GM12878 (cell line): ENCODE measurements around the gene USB1.

Experiments
- CHD4 ChIP-seq: fragments of 200-600 bp; sonication (generic); IDR thresholded peaks from 2 replicates; pipeline ENCODE4 v1.6.1; 2016; ENCODE audit warnings: mild to moderate bottlenecking
- NFYB ChIP-seq: IDR thresholded peaks from 2 replicates; pipeline ENCODE4 v1.6.1; 2011; ENCODE audit warnings: low read depth, mild to moderate bottlenecking, low read length, improper control_type of control experiment, moderate library complexity; ENCODE audit not compliant: insufficient read depth
- POLR2A ChIP-seq: IDR thresholded peaks from 2 replicates; pipeline ENCODE4 v1.6.1; 2011; ENCODE audit warnings: low read depth, mild to moderate bottlenecking, low read length
- ZBTB11 ChIP-seq: fragments of 450-650 bp; formaldehyde crosslinking; IDR thresholded peaks from 2 replicates; pipeline ENCODE4 v1.5.0; 2022; ENCODE audit warnings: mild to moderate bottlenecking, missing genetic modification characterization
- TF ChIP-seq, protein P1 (sequence below), 3 experiments: IDR thresholded peaks in 2 of 3; conservative IDR thresholded peaks in 1 of 3; 2 replicates each; pipeline ENCODE4 v1.5.1; 2011; ENCODE audit warnings: low read depth in 3 of 3, low read length in 3 of 3, mild to moderate bottlenecking in 3 of 3, control low read depth in 2 of 3, moderate library complexity in 2 of 3, inconsistent platforms in 1 of 3, mixed read lengths in 1 of 3; ENCODE audit not compliant: control insufficient read depth in 2 of 3, insufficient read depth in 1 of 3; ENCODE audit errors: extremely low read depth in 1 of 3
- TF ChIP-seq, protein P2 (sequence below): fragments of 450-650 bp; IDR thresholded peaks from 2 replicates; pipeline ENCODE4 v1.6.1; 2016; ENCODE audit warnings: mild to moderate bottlenecking, moderate library complexity, borderline replicate concordance

DNA sequence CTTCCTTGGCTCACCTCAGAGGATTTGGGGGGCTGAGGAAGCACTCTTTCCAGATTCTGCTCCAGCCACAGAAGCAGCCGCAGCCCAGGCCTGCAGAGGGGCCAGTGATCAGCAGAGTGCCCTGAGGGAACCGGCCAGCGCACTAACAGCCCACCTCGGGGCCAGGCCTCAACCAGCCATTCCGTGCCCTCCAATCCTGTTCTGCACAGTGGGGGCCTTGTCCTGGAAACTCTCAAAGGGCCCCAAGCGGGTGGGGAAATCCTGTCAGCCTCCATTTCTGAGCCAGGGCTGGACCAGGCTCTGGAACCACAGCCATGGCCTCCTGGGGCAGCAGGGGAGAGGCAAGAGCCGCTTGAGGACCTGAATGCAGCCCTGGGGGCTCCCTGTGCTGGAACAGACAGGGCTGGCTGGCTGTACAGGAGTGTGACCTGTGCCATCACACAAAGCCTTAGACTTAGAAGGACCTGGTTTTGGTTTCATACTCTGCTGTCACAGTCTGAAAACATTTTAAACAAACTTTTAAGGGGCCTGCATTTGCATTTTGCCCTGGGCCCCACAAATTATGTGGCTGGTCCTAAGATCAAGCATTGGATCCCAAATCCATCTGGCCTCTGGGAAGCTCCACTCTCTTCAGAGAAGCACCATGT, 40.3 kb upstream of the USB1 start:
- TF ChIP-seq, protein P1, sequence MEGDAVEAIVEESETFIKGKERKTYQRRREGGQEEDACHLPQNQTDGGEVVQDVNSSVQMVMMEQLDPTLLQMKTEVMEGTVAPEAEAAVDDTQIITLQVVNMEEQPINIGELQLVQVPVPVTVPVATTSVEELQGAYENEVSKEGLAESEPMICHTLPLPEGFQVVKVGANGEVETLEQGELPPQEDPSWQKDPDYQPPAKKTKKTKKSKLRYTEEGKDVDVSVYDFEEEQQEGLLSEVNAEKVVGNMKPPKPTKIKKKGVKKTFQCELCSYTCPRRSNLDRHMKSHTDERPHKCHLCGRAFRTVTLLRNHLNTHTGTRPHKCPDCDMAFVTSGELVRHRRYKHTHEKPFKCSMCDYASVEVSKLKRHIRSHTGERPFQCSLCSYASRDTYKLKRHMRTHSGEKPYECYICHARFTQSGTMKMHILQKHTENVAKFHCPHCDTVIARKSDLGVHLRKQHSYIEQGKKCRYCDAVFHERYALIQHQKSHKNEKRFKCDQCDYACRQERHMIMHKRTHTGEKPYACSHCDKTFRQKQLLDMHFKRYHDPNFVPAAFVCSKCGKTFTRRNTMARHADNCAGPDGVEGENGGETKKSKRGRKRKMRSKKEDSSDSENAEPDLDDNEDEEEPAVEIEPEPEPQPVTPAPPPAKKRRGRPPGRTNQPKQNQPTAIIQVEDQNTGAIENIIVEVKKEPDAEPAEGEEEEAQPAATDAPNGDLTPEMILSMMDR (IDR thresholded peaks at IDR 0.05 in 2 of 3, conservative IDR thresholded peaks at IDR 0.05 in 1 of 3; ENCODE audit: control insufficient read depth in 2 of 3, extremely low read depth in 1 of 3, insufficient read depth in 1 of 3, low read depth in 3 of 3, low read length in 3 of 3), result no peak
- no peak for TF ChIP-seq ZBTB11 (CRISPR knock-in tag)
- no peak for TF ChIP-seq POLR2A
- no peak for TF ChIP-seq CHD4
- TF ChIP-seq, protein P2, sequence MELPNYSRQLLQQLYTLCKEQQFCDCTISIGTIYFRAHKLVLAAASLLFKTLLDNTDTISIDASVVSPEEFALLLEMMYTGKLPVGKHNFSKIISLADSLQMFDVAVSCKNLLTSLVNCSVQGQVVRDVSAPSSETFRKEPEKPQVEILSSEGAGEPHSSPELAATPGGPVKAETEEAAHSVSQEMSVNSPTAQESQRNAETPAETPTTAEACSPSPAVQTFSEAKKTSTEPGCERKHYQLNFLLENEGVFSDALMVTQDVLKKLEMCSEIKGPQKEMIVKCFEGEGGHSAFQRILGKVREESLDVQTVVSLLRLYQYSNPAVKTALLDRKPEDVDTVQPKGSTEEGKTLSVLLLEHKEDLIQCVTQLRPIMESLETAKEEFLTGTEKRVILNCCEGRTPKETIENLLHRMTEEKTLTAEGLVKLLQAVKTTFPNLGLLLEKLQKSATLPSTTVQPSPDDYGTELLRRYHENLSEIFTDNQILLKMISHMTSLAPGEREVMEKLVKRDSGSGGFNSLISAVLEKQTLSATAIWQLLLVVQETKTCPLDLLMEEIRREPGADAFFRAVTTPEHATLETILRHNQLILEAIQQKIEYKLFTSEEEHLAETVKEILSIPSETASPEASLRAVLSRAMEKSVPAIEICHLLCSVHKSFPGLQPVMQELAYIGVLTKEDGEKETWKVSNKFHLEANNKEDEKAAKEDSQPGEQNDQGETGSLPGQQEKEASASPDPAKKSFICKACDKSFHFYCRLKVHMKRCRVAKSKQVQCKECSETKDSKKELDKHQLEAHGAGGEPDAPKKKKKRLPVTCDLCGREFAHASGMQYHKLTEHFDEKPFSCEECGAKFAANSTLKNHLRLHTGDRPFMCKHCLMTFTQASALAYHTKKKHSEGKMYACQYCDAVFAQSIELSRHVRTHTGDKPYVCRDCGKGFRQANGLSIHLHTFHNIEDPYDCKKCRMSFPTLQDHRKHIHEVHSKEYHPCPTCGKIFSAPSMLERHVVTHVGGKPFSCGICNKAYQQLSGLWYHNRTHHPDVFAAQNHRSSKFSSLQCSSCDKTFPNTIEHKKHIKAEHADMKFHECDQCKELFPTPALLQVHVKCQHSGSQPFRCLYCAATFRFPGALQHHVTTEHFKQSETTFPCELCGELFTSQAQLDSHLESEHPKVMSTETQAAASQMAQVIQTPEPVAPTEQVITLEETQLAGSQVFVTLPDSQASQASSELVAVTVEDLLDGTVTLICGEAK, result no peak
- TF ChIP-seq NFYB, result no peak
